Ovary (tissue), 3 donors: Measurements from ENCODE around the gene RAET1G.

Experiments
- POLR2A ChIP-seq: fragments of 450-650 bp; IDR thresholded peaks from one replicate; pipeline ENCODE4 v1.6.1; 2017; ENCODE audit warnings: antibody characterized with exemption, mild to moderate bottlenecking, moderate library complexity
- TF ChIP-seq, protein P1 (sequence below), 3 donors: fragments of 450-650 bp in 2 of 3; fragments of 200-600 bp in 1 of 3; IDR thresholded peaks; one replicate each; pipeline versions ENCODE4 v1.5.1 to v1.8.0; 2016 to 2022; ENCODE audit warnings: antibody characterized with exemption in 3 of 3, mild to moderate bottlenecking in 1 of 3
- donor health status: DM: no; HTN: no; CAD: no.

DNA sequence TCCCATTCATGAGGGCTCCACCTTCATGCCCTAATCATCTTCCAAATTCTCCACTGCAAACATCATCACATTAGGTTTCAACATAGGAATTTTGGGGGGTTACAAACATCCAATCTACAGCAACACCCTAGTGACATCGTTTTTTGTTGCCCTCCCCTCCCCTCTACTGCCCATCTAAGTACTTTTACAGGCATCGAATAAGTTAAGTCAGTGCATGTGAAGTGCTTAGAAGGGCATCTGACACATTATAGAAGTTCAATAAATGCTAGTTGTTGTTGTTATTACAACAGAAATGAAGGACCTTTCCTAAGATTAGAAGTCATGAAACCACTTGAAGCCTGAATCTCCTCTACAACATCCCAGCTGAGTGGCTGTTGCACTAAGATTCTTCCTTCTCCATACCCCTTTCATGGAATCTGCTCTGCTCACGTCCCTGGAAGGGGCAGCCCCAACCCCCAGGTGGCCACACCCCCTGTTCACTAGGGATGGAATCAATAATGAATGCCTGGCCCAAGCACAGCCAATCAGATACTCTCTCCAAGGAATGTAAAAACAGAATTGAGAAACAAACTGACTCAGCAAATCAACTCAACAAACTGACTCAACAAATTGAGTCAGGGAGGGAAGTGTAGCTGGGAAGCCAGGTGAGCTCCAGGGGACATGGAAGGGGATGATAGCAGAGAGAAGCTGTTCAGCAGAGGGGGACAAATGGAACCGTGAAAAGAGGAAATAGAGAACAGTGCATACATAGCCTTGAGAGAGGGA is 54.9 kb downstream of the RAET1G start:
- TF ChIP-seq, protein P1, sequence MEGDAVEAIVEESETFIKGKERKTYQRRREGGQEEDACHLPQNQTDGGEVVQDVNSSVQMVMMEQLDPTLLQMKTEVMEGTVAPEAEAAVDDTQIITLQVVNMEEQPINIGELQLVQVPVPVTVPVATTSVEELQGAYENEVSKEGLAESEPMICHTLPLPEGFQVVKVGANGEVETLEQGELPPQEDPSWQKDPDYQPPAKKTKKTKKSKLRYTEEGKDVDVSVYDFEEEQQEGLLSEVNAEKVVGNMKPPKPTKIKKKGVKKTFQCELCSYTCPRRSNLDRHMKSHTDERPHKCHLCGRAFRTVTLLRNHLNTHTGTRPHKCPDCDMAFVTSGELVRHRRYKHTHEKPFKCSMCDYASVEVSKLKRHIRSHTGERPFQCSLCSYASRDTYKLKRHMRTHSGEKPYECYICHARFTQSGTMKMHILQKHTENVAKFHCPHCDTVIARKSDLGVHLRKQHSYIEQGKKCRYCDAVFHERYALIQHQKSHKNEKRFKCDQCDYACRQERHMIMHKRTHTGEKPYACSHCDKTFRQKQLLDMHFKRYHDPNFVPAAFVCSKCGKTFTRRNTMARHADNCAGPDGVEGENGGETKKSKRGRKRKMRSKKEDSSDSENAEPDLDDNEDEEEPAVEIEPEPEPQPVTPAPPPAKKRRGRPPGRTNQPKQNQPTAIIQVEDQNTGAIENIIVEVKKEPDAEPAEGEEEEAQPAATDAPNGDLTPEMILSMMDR (IDR thresholded peaks at IDR 0.05), result no peak
- no peak for TF ChIP-seq POLR2A
